GM21717 (cell line): Measurements from ENCODE around the gene HM13.
"Not testable (repeated sequence)": the region's sequence is repeated elsewhere in the genome, so short reads cannot be mapped to it uniquely, and the experiment has no call there.

Experiments used
- ATAC-seq: cut with Tn5 transposase; IDR thresholded peaks from one replicate; pipeline ENCODE4 v1.9.1; 2021; ENCODE audit warnings: mild to moderate bottlenecking, moderate library complexity; ENCODE audit not compliant: unreplicated experiment

HM13 gene

GRCh38 chr20:31539636-31540035 is 25.4 kb downstream of the HM13 start:
- ATAC-seq = not testable (repeated sequence)

GRCh38 chr20:31540406-31540805 is 26.2 kb downstream of the HM13 start:
- no peak for ATAC-seq

GRCh38 chr20:31542201-31542842 is 28.1 kb downstream of the HM13 start:
- ATAC-seq = no peak

- no peak for ATAC-seq
These were observed 28.7 kb downstream of the HM13 start for GRCh38 chr20:31542963-31543362.

- ATAC-seq = no peak
These were observed 29.8 kb downstream of the HM13 start for GRCh38 chr20:31543966-31544598.

- ATAC-seq = no peak
These were observed 30.4 kb downstream of the HM13 start for GRCh38 chr20:31544600-31544999.

- not testable (repeated sequence) for ATAC-seq
These were observed 31.4 kb downstream of the HM13 start for GRCh38 chr20:31545621-31546040.

- peak; percentile 65 for ATAC-seq
These were observed 32.9 kb downstream of the HM13 start for GRCh38 chr20:31547017-31547675.

- no peak for ATAC-seq
These were observed 33.6 kb downstream of the HM13 start for GRCh38 chr20:31547720-31548298.

GRCh38 chr20:31548820-31549512 is 34.7 kb downstream of the HM13 start:
- no peak for ATAC-seq

GRCh38 chr20:31549513-31549880 is 35.3 kb downstream of the HM13 start:
- no peak for ATAC-seq

- ATAC-seq = no peak
These were observed 35.9 kb downstream of the HM13 start for GRCh38 chr20:31550099-31550498.

- ATAC-seq = no peak
These were observed 37.2 kb downstream of the HM13 start for GRCh38 chr20:31551163-31552081.

- ATAC-seq = no peak
These were observed 41.0 kb downstream of the HM13 start for GRCh38 chr20:31555203-31555775.

- no peak for ATAC-seq
These were observed 45.5 kb downstream of the HM13 start for GRCh38 chr20:31559704-31560093.

GRCh38 chr20:31560094-31560745 is 46.0 kb downstream of the HM13 start:
- no peak for ATAC-seq

GRCh38 chr20:31560746-31561598 is 46.7 kb downstream of the HM13 start:
- no peak for ATAC-seq

- ATAC-seq = no peak
These were observed 48.0 kb downstream of the HM13 start for GRCh38 chr20:31562241-31562640.
